H9 (cell line): ENCODE data around the gene FAM98C. TPM values are rescaled to one million over a fixed set of nuclear protein-coding genes. Genes with fewer than 3 reads are reported as not detected.

Experiments used
- DNase-seq: peaks from one replicate; pipeline ENCODE4 v3.0.0-alpha.2; 2017
- H2AFZ ChIP-seq: one replicate; pipeline ENCODE4 v1.6.1; 2013; ENCODE audit warnings: mild to moderate bottlenecking, low read length, control low read depth, moderate library complexity
- H2AK5ac ChIP-seq: 2 replicates; pipeline ENCODE4 v1.6.1; 2013; ENCODE audit warnings: low read length, control low read depth, mixed read lengths; ENCODE audit not compliant: insufficient read length
- H2BK120ac ChIP-seq: one replicate; pipeline ENCODE4 v1.6.1; 2013; ENCODE audit warnings: low read depth, mild to moderate bottlenecking, low read length, control low read depth, inconsistent platforms; ENCODE audit not compliant: poor library complexity, severe bottlenecking
- H2BK12ac ChIP-seq: 2 replicates; pipeline ENCODE4 v1.6.1; 2013; ENCODE audit warnings: low read length, control low read depth, mixed read lengths, low read depth; ENCODE audit not compliant: insufficient read length
- H2BK15ac ChIP-seq: 2 replicates; pipeline ENCODE4 v1.6.1; 2013; ENCODE audit warnings: low read depth, low read length, control low read depth
- H2BK20ac ChIP-seq: one replicate; pipeline ENCODE4 v1.6.1; 2013; ENCODE audit warnings: low read depth, mild to moderate bottlenecking, low read length, control low read depth, inconsistent platforms; ENCODE audit not compliant: poor library complexity, severe bottlenecking
- H2BK5ac ChIP-seq: 2 replicates; pipeline ENCODE4 v1.6.1; 2013; ENCODE audit warnings: low read length, control low read depth, mixed read lengths; ENCODE audit not compliant: insufficient read length
- H3K14ac ChIP-seq: 2 replicates; pipeline ENCODE4 v1.6.1; 2013; ENCODE audit warnings: low read length, control low read depth; ENCODE audit not compliant: insufficient read depth
- H3K18ac ChIP-seq: 2 replicates; pipeline ENCODE4 v1.6.1; 2013; ENCODE audit warnings: low read depth, mild to moderate bottlenecking, mixed read lengths, low read length, control low read depth; ENCODE audit not compliant: insufficient read length
- H3K23ac ChIP-seq: 2 replicates; pipeline ENCODE4 v1.6.1; 2013; ENCODE audit warnings: low read length, control low read depth, mixed read lengths, low read depth; ENCODE audit not compliant: insufficient read length
- H3K23me2 ChIP-seq: 2 replicates; pipeline ENCODE4 v1.6.1; 2013; ENCODE audit warnings: low read depth, mild to moderate bottlenecking, mixed read lengths, low read length, control low read depth; ENCODE audit not compliant: insufficient read length, poor library complexity, severe bottlenecking
- H3K27ac ChIP-seq: 2 replicates; pipeline ENCODE4 v1.5.1; 2013; ENCODE audit warnings: low read length, control low read depth, mixed read lengths, low read depth; ENCODE audit not compliant: insufficient read length
- H3K27me3 ChIP-seq: 2 replicates; pipeline ENCODE4 v1.6.1; 2013; ENCODE audit warnings: low read length, control low read depth, inconsistent platforms; ENCODE audit not compliant: insufficient read depth
- H3K4ac ChIP-seq: 2 replicates; pipeline ENCODE4 v1.6.1; 2013; ENCODE audit warnings: low read depth, mild to moderate bottlenecking, control low read depth, inconsistent platforms, low read length, moderate library complexity
- H3K4me1 ChIP-seq: 2 replicates; pipeline ENCODE4 v1.6.1; 2013; ENCODE audit warnings: low read length, control low read depth, inconsistent platforms; ENCODE audit not compliant: insufficient read depth
- H3K4me2 ChIP-seq: 2 replicates; pipeline ENCODE4 v1.6.1; 2013; ENCODE audit warnings: low read length, control low read depth, mixed read lengths; ENCODE audit not compliant: insufficient read length, insufficient read depth
- H3K56ac ChIP-seq: 2 replicates; pipeline ENCODE4 v1.6.1; 2013; ENCODE audit warnings: low read depth, mild to moderate bottlenecking, mixed read lengths, low read length, control low read depth; ENCODE audit not compliant: insufficient read length
- H3K79me1 ChIP-seq: 2 replicates; pipeline ENCODE4 v1.6.1; 2013; ENCODE audit warnings: low read depth, mild to moderate bottlenecking, moderate library complexity, low read length, control low read depth, inconsistent platforms; ENCODE audit not compliant: insufficient read depth, poor library complexity, severe bottlenecking
- H3K79me2 ChIP-seq: 2 replicates; pipeline ENCODE4 v1.6.1; 2013; ENCODE audit warnings: low read length, control low read depth, inconsistent platforms; ENCODE audit not compliant: insufficient read depth
- H3K9ac ChIP-seq: 2 replicates; pipeline ENCODE4 v1.6.1; 2013; ENCODE audit warnings: low read length, control low read depth, mixed read lengths; ENCODE audit not compliant: insufficient read length; ENCODE audit errors: extremely low read depth
- H3K9me3 ChIP-seq: one replicate; pipeline ENCODE4 v1.6.1; 2013; ENCODE audit warnings: low read depth, low read length, inconsistent platforms; ENCODE audit not compliant: control insufficient read depth
- H3T11ph ChIP-seq: one replicate; pipeline ENCODE4 v1.6.1; 2013; ENCODE audit warnings: mild to moderate bottlenecking, low read length, control low read depth, inconsistent platforms
- H4K20me1 ChIP-seq: one replicate; pipeline ENCODE4 v1.6.1; 2013; ENCODE audit not compliant: control insufficient read depth, insufficient read length, insufficient read depth
- H4K5ac ChIP-seq: 2 replicates; pipeline ENCODE4 v1.6.1; 2013; ENCODE audit warnings: low read depth, mild to moderate bottlenecking, mixed read lengths, low read length, control low read depth; ENCODE audit not compliant: insufficient read length
- H4K8ac ChIP-seq: replicated peaks from 2 replicates; pipeline ENCODE4 v1.6.1; 2013; ENCODE audit warnings: low read length, control low read depth, mixed read lengths, low read depth; ENCODE audit not compliant: insufficient read length
- H4K91ac ChIP-seq: 2 replicates; pipeline ENCODE4 v1.6.1; 2013; ENCODE audit warnings: low read depth, mild to moderate bottlenecking, moderate library complexity, mixed read lengths, low read length, control low read depth; ENCODE audit not compliant: insufficient read length
- H3K27ac Mint-ChIP-seq, 3 experiments: 2 replicates in 2 of 3; 3 replicates in 1 of 3; pipeline ENCODE4 v1.8.0; 2020 to 2021; ENCODE audit warnings: mixed read lengths in 3 of 3, mild to moderate bottlenecking in 1 of 3, moderate library complexity in 1 of 3
- H3K27me3 Mint-ChIP-seq: 2 replicates; pipeline ENCODE4 v1.8.0; 2021; ENCODE audit warnings: low read depth, mild to moderate bottlenecking, moderate library complexity, mixed read lengths
- H3K36me3 Mint-ChIP-seq, 3 experiments: 2 replicates in 2 of 3; 3 replicates in 1 of 3; pipeline ENCODE4 v1.8.0; 2020 to 2021; ENCODE audit warnings: low read depth in 3 of 3, mixed read lengths in 3 of 3; ENCODE audit not compliant: insufficient read depth in 1 of 3
- H3K4me1 Mint-ChIP-seq, 2 experiments: 2 replicates each; pipeline ENCODE4 v1.8.0; 2020; ENCODE audit warnings: mixed read lengths in 2 of 2
- H3K4me3 Mint-ChIP-seq, 2 experiments: 2 replicates in 1 of 2; 3 replicates in 1 of 2; pipeline ENCODE4 v1.8.0; 2020 to 2021; ENCODE audit warnings: mild to moderate bottlenecking in 2 of 2, mixed read lengths in 2 of 2, moderate library complexity in 1 of 2
- H3K9me3 Mint-ChIP-seq, 2 experiments: 2 replicates in 1 of 2; 3 replicates in 1 of 2; pipeline ENCODE4 v1.8.0; 2020; ENCODE audit warnings: mild to moderate bottlenecking in 2 of 2, mixed read lengths in 2 of 2, moderate library complexity in 1 of 2
- WGBS: extraction: QIAGEN DNeasy Blood & Tissue Kit; methylation state at CpG from one replicate; pipeline ENCODE4 v1.1.7; 2013; ENCODE audit warnings: missing lambda C conversion rate, low lambda C conversion rate, mixed read lengths; ENCODE audit not compliant: insufficient read length; ENCODE audit errors: extremely low coverage; 5-methylcytosine and 5-hydroxymethylcytosine counted together
- total RNA-seq: library from RNA; stranded (reverse); gene quantifications from 2 replicates; pipeline ENCODE4 v1.2.1, GENCODE V29; 2021
- TF ChIP-seq, protein P1 (sequence below): fragments of 200-600 bp; sonication (generic); conservative IDR thresholded peaks from 3 replicates; pipeline ENCODE4 v1.8.0; 2021; ENCODE audit warnings: antibody characterized with exemption, mild to moderate bottlenecking

Gene FAM98C
- total RNA-seq, 1 experiment from 2014 or later: 16.4 TPM

DNA sequence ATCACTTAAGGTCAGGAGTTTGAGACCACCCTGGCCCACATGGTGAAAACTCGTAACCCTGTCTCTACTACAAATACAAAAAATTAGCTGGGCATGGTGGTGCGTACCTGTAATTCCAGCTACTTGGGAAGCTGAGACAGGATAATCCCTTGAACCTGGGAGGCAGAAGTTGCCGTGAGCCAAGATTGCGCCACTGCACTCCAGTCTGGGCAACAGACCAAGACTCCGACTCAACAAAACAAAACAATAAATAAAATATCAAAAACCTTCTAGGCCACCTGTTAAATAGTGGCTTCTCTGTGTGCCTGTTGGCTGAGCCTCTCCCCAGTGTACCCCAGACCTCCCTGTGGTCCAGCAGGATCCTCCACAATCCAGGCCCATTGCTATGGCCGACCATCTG, 31.8 kb upstream of the FAM98C start:
- no peak overlapping the region for H3K4me3 Mint-ChIP-seq
- no CpG with 5 or more reads among the region's 6 CpGs for WGBS
- peaks cover 3 to 6% (median 5%) of the 10 kb centered on the region in 3 experiments; a peak in 3 of 7 replicates for H3K36me3 Mint-ChIP-seq
- Histone ChIP-seq H3K56ac (no peak overlapping the region), H3K9ac (no peak overlapping the region), H3K4me1 (no peaks in the 10 kb centered on the region), H4K91ac (no peak overlapping the region), H2BK12ac (no peak overlapping the region), H3K18ac (no peak overlapping the region), H3T11ph (no peak overlapping the region), H2AFZ (no peak overlapping the region), H3K79me2 (peaks cover 8% of the 10 kb centered on the region; the same call in 1 of the 2 replicates), H2AK5ac (no peak overlapping the region), H3K79me1 (peaks cover 5% of the 10 kb centered on the region), H4K8ac (no peak overlapping the region), H2BK15ac (no peak overlapping the region), H4K20me1 (no peaks in the 10 kb centered on the region), H2BK20ac (no peak overlapping the region), H3K27me3 (no peaks in the 10 kb centered on the region), H3K23ac (no peak overlapping the region), H3K4ac (no peak overlapping the region), H2BK120ac (no peak overlapping the region), H4K5ac (no peak overlapping the region), H2BK5ac (no peak overlapping the region), H3K14ac (no peak overlapping the region), H3K27ac (no peak overlapping the region), H3K23me2 (peaks cover 12% of the 10 kb centered on the region), H3K4me2 (no peak overlapping the region), H3K9me3 (no peaks in the 10 kb centered on the region)
- peaks cover 14 to 18% of the 10 kb centered on the region in 2 experiments for H3K4me1 Mint-ChIP-seq
- H3K9me3 Mint-ChIP-seq: no peaks in the 10 kb centered on the region
- TF ChIP-seq, protein P1, sequence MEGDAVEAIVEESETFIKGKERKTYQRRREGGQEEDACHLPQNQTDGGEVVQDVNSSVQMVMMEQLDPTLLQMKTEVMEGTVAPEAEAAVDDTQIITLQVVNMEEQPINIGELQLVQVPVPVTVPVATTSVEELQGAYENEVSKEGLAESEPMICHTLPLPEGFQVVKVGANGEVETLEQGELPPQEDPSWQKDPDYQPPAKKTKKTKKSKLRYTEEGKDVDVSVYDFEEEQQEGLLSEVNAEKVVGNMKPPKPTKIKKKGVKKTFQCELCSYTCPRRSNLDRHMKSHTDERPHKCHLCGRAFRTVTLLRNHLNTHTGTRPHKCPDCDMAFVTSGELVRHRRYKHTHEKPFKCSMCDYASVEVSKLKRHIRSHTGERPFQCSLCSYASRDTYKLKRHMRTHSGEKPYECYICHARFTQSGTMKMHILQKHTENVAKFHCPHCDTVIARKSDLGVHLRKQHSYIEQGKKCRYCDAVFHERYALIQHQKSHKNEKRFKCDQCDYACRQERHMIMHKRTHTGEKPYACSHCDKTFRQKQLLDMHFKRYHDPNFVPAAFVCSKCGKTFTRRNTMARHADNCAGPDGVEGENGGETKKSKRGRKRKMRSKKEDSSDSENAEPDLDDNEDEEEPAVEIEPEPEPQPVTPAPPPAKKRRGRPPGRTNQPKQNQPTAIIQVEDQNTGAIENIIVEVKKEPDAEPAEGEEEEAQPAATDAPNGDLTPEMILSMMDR: no peak
- H3K27ac Mint-ChIP-seq: no peak overlapping the region
- peaks cover 46% of the 10 kb centered on the region for H3K27me3 Mint-ChIP-seq
- DNase-seq: no peak
